ENCODE data around the gene FNBP1L.
A peak's percentile ranks its signal among the peaks of the same experiment; 100 is the strongest.

The FNBP1L gene

DNA sequence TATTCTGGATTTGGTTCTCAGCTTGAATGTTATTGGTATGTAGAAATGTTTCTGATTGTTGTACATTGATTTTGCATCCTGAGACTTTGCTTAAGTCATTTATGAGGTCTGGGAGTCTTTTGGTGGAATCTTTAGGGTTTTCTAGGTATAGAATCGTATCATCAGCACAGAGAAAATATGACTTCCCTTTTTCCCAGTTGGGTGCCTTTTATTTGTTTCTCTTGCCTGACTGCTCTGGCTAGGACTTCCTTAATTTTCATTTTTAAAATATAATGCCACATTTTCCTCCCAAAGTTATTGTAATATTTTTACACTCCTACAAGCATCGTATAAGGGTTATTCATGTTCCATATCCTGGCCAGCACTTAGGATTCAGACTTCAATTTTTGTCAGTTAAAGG is 111.1 kb downstream of the FNBP1L start:
- no peak overlapping the region for H2BK5ac ChIP-seq (ENCODE audit: low read length)
- no peaks in the 10 kb centered on the region for H3K79me2 ChIP-seq (ENCODE audit: control insufficient read depth, insufficient read depth, low read length)
- H3K23ac ChIP-seq (ENCODE audit: low read length): no peak overlapping the region
- no peak overlapping the region for H3K27ac ChIP-seq (ENCODE audit: low read depth, low read length)
- no peak overlapping the region for H2BK120ac ChIP-seq (ENCODE audit: low read depth, low read length)
- H4K8ac ChIP-seq (ENCODE audit: low read depth, low read length): no peak overlapping the region
- H3K9ac ChIP-seq (ENCODE audit: low read length): no peak overlapping the region
- peaks cover 2% of the 10 kb centered on the region for H3K4me1 ChIP-seq (ENCODE audit: control insufficient read depth, low read depth, low read length)
- no CpG with 5 or more reads among the region's 2 CpGs for WGBS (ENCODE audit: extremely low coverage, insufficient coverage, low lambda C conversion rate)
- H3K4me3 ChIP-seq (ENCODE audit: low read length): no peak overlapping the region
- peaks cover 4% of the 10 kb centered on the region for H3K36me3 ChIP-seq (ENCODE audit: control insufficient read depth, insufficient read depth, low read length)
- no peak overlapping the region for H4K5ac ChIP-seq (ENCODE audit: low read length)
- no peak overlapping the region for H2AK5ac ChIP-seq (ENCODE audit: low read length)
- no peak overlapping the region for H3K4me2 ChIP-seq (ENCODE audit: low read length)
- H3K4ac ChIP-seq (ENCODE audit: low read depth, low read length): no peak overlapping the region
- H2BK15ac ChIP-seq (replicated peaks; ENCODE audit: low read depth): no peak overlapping the region
- H3K18ac ChIP-seq (ENCODE audit: low read length): no peak overlapping the region
- H3K27me3 ChIP-seq (ENCODE audit: insufficient read depth, low read length, poor library complexity): no peaks in the 10 kb centered on the region
- H3K79me1 ChIP-seq (ENCODE audit: low read length): no peaks in the 10 kb centered on the region
- H3K56ac ChIP-seq (ENCODE audit: low read length): no peak overlapping the region
- no peak for DNase-seq

DNA sequence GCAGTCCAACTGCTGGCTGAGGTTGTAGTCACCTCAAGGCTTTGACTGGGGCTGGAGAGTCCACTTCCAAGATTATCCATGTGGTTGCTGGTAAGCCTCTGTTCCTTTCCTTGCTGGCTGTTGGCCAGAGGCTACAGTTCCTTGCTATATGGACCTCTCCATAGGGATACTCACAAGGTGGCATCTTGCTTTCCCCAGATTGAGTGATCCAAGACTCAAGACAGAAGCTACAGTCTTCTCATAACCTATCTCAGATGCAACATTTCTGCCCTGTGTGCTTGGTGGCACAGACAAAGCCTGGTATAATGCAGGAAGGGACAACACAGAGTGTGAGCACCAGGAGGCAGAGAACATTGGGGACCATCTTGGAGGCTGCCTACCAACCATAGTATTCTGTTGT is 111.8 kb downstream of the FNBP1L start:
- Histone ChIP-seq H2BK15ac (replicated peaks; ENCODE audit: low read depth) (no peak overlapping the region), H3K36me3 (ENCODE audit: control insufficient read depth, insufficient read depth, low read length) (peaks cover 4% of the 10 kb centered on the region), H3K4ac (ENCODE audit: low read depth, low read length) (no peak overlapping the region), H3K4me2 (ENCODE audit: low read length) (no peak overlapping the region), H3K18ac (ENCODE audit: low read length) (no peak overlapping the region), H3K23ac (ENCODE audit: low read length) (no peak overlapping the region), H2AK5ac (ENCODE audit: low read length) (no peak overlapping the region), H3K79me1 (ENCODE audit: low read length) (no peaks in the 10 kb centered on the region), H3K9ac (ENCODE audit: low read length) (no peak overlapping the region), H2BK5ac (ENCODE audit: low read length) (no peak overlapping the region), H4K8ac (ENCODE audit: low read depth, low read length) (no peak overlapping the region), H3K4me1 (ENCODE audit: control insufficient read depth, low read depth, low read length) (peaks cover 2% of the 10 kb centered on the region), H3K79me2 (ENCODE audit: control insufficient read depth, insufficient read depth, low read length) (no peaks in the 10 kb centered on the region), H3K27me3 (ENCODE audit: insufficient read depth, low read length, poor library complexity) (no peaks in the 10 kb centered on the region), H3K4me3 (ENCODE audit: low read length) (no peak overlapping the region), H4K5ac (ENCODE audit: low read length) (no peak overlapping the region), H2BK120ac (ENCODE audit: low read depth, low read length) (no peak overlapping the region), H3K56ac (ENCODE audit: low read length) (no peak overlapping the region), H3K27ac (ENCODE audit: low read depth, low read length) (no peak overlapping the region)
- DNase-seq: no peak

DNA sequence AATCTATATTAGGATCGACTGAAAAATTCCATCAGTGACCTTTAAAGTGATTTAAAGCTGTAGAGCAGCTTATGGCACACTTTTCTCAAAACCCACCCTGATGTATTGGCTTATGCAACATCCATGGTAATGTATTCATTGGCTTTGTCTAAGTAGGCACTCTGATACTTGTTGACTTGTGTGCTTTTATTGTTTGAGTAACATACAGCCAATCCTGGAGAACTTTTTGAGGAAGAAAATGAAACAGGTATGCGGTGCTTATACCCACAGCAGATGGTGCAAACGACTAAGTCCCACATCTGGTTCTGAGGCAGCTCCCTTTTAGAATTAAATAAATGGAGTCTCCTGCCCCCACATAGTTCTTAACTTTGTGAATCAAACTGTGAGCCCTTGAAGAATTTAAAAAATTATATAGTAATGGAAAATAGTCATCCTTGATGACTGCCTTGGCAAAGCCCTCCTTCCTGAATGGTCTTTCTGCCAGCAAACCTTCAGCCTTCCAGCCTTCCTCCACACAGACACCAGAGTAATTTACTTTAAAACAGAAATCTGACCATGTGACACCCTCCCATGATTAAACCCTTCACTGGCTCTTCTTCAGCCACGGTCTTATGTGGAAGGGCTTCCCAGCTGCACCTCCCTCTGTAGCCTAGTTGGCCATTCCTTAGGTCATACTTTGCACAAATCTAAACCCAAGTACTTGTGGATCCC is 117.7 kb downstream of the FNBP1L start:
- Histone ChIP-seq H4K5ac (ENCODE audit: low read length) (no peak overlapping the region), H2BK120ac (ENCODE audit: low read depth, low read length) (no peak overlapping the region), H2AK5ac (ENCODE audit: low read length) (no peak overlapping the region), H2BK15ac (replicated peaks; ENCODE audit: low read depth) (no peak overlapping the region), H3K4me1 (ENCODE audit: control insufficient read depth, low read depth, low read length) (no peaks in the 10 kb centered on the region), H3K4me3 (ENCODE audit: low read length) (no peak overlapping the region), H3K4me2 (ENCODE audit: low read length) (no peak overlapping the region), H3K36me3 (ENCODE audit: control insufficient read depth, insufficient read depth, low read length) (peaks cover 17% of the 10 kb centered on the region), H2BK5ac (ENCODE audit: low read length) (no peak overlapping the region), H3K56ac (ENCODE audit: low read length) (no peak overlapping the region), H3K79me1 (ENCODE audit: low read length) (no peaks in the 10 kb centered on the region), H3K18ac (ENCODE audit: low read length) (no peak overlapping the region), H3K9ac (ENCODE audit: low read length) (no peak overlapping the region), H3K27me3 (ENCODE audit: insufficient read depth, low read length, poor library complexity) (no peaks in the 10 kb centered on the region), H3K23ac (ENCODE audit: low read length) (no peak overlapping the region), H4K8ac (ENCODE audit: low read depth, low read length) (no peak overlapping the region), H3K79me2 (ENCODE audit: control insufficient read depth, insufficient read depth, low read length) (no peaks in the 10 kb centered on the region), H3K27ac (ENCODE audit: low read depth, low read length) (no peak overlapping the region), H3K4ac (ENCODE audit: low read depth, low read length) (no peak overlapping the region)
- no CpG with 5 or more reads among the region's 4 CpGs for WGBS (ENCODE audit: extremely low coverage, insufficient coverage, low lambda C conversion rate)
- no peak for DNase-seq

DNA sequence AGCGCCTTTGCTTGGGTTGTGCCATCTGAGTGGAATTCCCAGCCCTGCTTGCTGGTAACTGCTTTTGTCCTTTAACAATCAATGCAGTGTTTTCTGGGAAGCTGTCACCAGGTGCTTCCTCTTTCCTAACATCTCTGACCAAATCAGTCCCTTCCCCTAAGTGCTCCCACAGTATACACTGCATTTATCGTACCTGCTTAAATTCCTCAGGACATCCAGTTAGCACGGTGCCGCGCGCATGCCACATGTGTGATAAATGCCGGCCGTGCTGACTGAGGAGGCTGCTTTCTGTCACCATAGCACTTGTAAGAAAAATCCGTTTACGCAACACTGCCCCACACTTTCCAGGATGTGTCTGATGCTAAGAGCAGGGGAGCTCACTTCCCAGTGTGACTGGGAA is 118.3 kb downstream of the FNBP1L start:
- Histone ChIP-seq H3K27me3 (ENCODE audit: insufficient read depth, low read length, poor library complexity) (no peaks in the 10 kb centered on the region), H3K27ac (ENCODE audit: low read depth, low read length) (no peak overlapping the region), H2BK120ac (ENCODE audit: low read depth, low read length) (no peak overlapping the region), H3K4me1 (ENCODE audit: control insufficient read depth, low read depth, low read length) (no peaks in the 10 kb centered on the region), H2BK5ac (ENCODE audit: low read length) (no peak overlapping the region), H2BK15ac (replicated peaks; ENCODE audit: low read depth) (no peak overlapping the region), H3K9ac (ENCODE audit: low read length) (no peak overlapping the region), H3K4me2 (ENCODE audit: low read length) (no peak overlapping the region), H3K36me3 (ENCODE audit: control insufficient read depth, insufficient read depth, low read length) (peaks cover 17% of the 10 kb centered on the region), H3K79me1 (ENCODE audit: low read length) (no peaks in the 10 kb centered on the region), H2AK5ac (ENCODE audit: low read length) (no peak overlapping the region), H4K5ac (ENCODE audit: low read length) (no peak overlapping the region), H3K4me3 (ENCODE audit: low read length) (no peak overlapping the region), H4K8ac (ENCODE audit: low read depth, low read length) (no peak overlapping the region), H3K56ac (ENCODE audit: low read length) (no peak overlapping the region), H3K23ac (ENCODE audit: low read length) (no peak overlapping the region), H3K18ac (ENCODE audit: low read length) (no peak overlapping the region), H3K4ac (ENCODE audit: low read depth, low read length) (no peak overlapping the region), H3K79me2 (ENCODE audit: control insufficient read depth, insufficient read depth, low read length) (no peaks in the 10 kb centered on the region)
- no CpG with 5 or more reads among the region's 10 CpGs for WGBS (ENCODE audit: extremely low coverage, insufficient coverage, low lambda C conversion rate)
- DNase-seq: no peak

DNA sequence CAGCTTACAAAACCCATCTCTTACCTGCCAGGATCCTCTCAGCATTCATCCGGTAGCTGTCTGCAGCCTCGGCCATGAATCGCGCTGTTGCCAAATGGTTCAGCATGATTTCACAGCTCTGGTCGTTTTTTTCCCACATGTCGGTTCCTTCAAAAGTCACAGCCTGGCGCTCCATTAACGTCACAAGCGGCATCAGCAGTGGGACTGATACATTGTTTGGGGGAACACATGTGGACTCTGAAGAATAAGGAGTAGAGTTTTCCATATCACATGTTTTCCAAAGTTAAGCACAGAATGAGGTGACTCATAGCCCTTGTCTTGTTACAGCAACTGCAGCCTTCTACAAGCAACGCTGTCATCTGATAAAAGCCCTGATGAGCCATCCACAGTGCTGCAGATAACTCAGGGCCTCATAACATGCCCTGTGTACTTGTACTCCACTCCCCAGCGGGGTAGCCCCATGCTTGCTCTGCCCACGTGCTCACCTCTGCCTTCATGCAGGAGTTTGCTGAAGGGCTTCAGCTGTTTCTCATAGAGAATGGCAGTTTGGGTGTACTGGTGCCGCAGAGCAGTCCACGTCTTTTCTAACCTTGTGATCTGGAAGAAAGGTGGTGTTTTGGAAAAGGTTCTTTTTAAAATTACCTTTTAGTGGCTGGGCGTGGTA is 119.5 kb downstream of the FNBP1L start:
- Histone ChIP-seq H3K27me3 (ENCODE audit: insufficient read depth, low read length, poor library complexity) (no peaks in the 10 kb centered on the region), H3K36me3 (ENCODE audit: control insufficient read depth, insufficient read depth, low read length) (peaks cover 18% of the 10 kb centered on the region), H2BK5ac (ENCODE audit: low read length) (no peak overlapping the region), H2BK15ac (replicated peaks; ENCODE audit: low read depth) (no peak overlapping the region), H3K4me3 (ENCODE audit: low read length) (no peak overlapping the region), H3K18ac (ENCODE audit: low read length) (no peak overlapping the region), H4K8ac (ENCODE audit: low read depth, low read length) (no peak overlapping the region), H3K79me1 (ENCODE audit: low read length) (no peaks in the 10 kb centered on the region), H2BK120ac (ENCODE audit: low read depth, low read length) (no peak overlapping the region), H3K27ac (ENCODE audit: low read depth, low read length) (no peak overlapping the region), H4K5ac (ENCODE audit: low read length) (no peak overlapping the region), H3K9ac (ENCODE audit: low read length) (no peak overlapping the region), H3K79me2 (ENCODE audit: control insufficient read depth, insufficient read depth, low read length) (no peaks in the 10 kb centered on the region), H3K56ac (ENCODE audit: low read length) (no peak overlapping the region), H3K23ac (ENCODE audit: low read length) (no peak overlapping the region), H3K4me2 (ENCODE audit: low read length) (no peak overlapping the region), H3K4ac (ENCODE audit: low read depth, low read length) (no peak overlapping the region), H2AK5ac (ENCODE audit: low read length) (no peak overlapping the region), H3K4me1 (ENCODE audit: control insufficient read depth, low read depth, low read length) (no peaks in the 10 kb centered on the region)
- DNase-seq: peak; percentile 67
- no CpG with 5 or more reads among the region's 15 CpGs for WGBS (ENCODE audit: extremely low coverage, insufficient coverage, low lambda C conversion rate)

DNA sequence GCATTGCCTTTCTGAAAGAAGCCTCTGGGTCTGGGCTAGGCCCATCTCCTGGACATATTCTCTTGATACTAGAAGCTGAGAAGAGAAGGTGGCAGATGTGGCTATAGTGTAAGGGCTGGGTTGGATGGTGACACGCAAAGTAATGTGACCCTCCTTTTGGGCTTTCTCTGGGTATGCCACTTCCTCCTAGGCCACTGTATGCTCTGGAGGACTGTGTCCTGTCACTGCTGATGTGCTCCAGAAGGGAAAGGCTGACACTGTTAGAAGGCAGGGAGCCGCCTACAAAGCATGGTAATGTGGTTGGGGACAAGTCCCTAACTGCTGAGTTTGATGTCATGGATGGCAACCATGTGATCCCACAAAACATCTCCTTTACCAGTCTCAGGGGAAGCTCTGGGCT is 121.6 kb downstream of the FNBP1L start:
- Histone ChIP-seq H3K27me3 (ENCODE audit: insufficient read depth, low read length, poor library complexity) (no peaks in the 10 kb centered on the region), H3K79me1 (ENCODE audit: low read length) (no peaks in the 10 kb centered on the region), H3K18ac (ENCODE audit: low read length) (no peak overlapping the region), H4K5ac (ENCODE audit: low read length) (no peak overlapping the region), H2BK15ac (replicated peaks; ENCODE audit: low read depth) (no peak overlapping the region), H3K36me3 (ENCODE audit: control insufficient read depth, insufficient read depth, low read length) (peaks cover 19% of the 10 kb centered on the region), H3K4me1 (ENCODE audit: control insufficient read depth, low read depth, low read length) (no peaks in the 10 kb centered on the region), H3K56ac (ENCODE audit: low read length) (no peak overlapping the region), H2BK120ac (ENCODE audit: low read depth, low read length) (no peak overlapping the region), H3K27ac (ENCODE audit: low read depth, low read length) (peak overlapping the region; percentile 30), H3K9ac (ENCODE audit: low read length) (no peak overlapping the region), H2AK5ac (ENCODE audit: low read length) (no peak overlapping the region), H3K4me2 (ENCODE audit: low read length) (no peak overlapping the region), H3K4me3 (ENCODE audit: low read length) (no peak overlapping the region), H4K8ac (ENCODE audit: low read depth, low read length) (no peak overlapping the region), H3K79me2 (ENCODE audit: control insufficient read depth, insufficient read depth, low read length) (no peaks in the 10 kb centered on the region), H2BK5ac (ENCODE audit: low read length) (no peak overlapping the region), H3K23ac (ENCODE audit: low read length) (no peak overlapping the region), H3K4ac (ENCODE audit: low read depth, low read length) (no peak overlapping the region)
- DNase-seq: no peak
- WGBS (ENCODE audit: extremely low coverage, insufficient coverage, low lambda C conversion rate): no CpG with 5 or more reads among the region's 2 CpGs
